HG03575 (cell line): ENCODE data around the gene MMEL1.
"Not testable (repeated sequence)": the region's sequence is repeated elsewhere in the genome, so short reads cannot be mapped to it uniquely, and the experiment has no call there.

Experiments used
- ATAC-seq: cut with Tn5 transposase; IDR thresholded peaks from one replicate; pipeline ENCODE4 v1.9.1; 2021; ENCODE audit not compliant: unreplicated experiment, insufficient number of reproducible peaks, low FRiP score; ENCODE audit errors: extremely low read depth

MMEL1 gene

DNA sequence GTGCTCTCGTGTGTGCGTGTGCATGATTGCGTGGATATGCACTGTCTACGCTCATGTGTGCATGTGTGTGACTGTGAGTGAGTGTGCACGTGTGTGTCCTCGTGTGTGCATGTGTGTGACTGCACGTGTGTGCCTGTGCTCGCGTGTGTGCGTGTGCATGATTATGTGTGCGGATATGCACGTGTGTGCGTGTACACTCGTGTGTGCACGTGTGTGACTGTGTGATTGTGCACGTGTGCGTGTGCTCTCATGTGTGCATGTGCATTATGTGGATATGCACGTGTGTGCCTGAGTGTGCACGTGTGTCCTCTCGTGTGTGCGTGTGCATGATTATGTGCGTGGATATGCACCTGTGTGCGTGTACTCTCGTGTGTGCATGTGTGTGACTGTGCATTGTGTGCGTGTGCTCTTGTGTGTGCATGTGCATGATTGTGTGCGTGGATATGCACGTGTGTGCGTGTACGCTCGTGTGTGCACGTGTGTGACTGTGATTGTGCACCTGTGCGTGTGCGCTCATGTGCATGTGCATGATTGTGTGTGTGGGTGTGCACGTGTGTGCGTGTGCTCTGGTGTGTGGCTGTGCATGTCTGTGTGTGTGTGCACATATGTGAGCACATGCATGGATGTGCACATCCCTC is 2.2 kb downstream of the MMEL1 start:
- ATAC-seq, result no peak

DNA sequence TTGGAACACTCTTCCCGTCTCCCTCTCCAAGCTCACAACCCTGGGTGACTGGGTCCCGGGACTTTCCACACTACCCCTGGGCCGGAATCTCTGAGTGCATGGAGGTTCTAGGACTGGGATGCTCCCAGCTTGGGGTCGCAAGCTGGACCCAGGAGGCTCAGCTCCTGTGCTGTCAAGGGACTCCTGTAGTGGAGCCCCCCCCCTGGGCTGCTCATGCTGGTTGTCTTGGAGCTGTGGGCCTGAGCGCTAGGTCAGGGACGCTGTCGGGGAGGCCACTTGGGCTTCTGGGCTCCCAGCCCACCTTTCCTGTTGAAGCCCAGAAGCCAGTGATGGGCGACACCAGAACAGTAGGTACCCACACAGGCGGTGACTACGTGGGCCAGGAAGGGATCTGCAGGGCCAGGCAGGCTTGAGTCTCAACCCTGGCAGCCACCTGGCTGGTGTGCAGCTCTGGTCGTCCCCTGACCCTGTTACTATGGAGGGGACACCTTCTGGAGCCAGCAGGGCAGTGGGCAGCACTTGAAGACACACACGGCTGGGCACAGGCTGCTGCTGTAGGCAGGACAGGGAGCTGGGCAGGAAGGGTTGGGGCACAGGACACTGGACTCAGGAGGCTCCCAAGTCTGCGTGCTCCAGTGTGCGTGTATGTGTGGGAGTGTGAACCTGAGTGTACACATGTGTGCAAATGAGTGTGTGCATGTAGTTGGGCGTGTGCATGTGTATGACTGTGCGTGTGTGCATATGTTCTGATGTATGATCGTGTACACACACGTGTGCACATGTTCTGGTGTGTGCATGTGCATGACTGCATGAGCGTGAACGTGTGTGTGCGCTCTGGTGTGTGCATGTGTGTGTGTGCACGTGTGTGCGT is 3.0 kb downstream of the MMEL1 start:
- ATAC-seq, result no peak

DNA sequence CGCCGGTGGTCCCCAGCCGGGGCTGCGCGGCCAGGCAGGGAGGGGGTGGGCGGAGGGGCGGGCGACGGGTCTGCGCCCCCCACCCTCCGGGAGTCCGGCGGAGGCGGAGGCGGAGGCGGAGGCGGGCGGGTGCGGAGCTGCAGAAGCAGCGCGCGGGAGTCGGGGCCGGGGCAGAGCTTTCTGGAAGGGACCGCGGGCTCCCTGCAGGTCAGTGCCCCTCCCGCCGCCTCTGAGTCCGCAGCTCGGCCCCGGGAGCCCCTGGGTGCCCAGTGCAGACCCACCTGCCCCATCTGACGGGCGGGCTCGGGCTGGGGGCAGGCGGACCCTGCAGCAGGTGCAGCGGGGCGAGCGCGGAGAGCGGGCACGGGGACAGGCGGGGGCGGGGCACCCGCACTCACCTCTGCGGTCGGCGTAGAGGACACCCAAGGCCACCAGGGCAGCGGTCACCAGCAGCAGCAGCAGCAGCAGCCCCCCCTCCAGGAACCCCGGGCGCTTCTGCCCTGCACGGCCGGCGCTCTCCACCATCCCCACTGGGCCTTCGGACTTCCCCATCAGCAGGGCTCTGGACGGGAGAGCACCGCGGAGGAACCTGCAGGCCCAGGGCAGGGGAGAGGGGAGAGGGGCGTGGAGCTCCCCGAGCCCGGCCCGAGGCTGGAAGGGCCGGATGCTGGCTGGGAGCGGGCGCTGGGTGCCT is 3.7 kb downstream of the MMEL1 start:
- ATAC-seq, result no peak

DNA sequence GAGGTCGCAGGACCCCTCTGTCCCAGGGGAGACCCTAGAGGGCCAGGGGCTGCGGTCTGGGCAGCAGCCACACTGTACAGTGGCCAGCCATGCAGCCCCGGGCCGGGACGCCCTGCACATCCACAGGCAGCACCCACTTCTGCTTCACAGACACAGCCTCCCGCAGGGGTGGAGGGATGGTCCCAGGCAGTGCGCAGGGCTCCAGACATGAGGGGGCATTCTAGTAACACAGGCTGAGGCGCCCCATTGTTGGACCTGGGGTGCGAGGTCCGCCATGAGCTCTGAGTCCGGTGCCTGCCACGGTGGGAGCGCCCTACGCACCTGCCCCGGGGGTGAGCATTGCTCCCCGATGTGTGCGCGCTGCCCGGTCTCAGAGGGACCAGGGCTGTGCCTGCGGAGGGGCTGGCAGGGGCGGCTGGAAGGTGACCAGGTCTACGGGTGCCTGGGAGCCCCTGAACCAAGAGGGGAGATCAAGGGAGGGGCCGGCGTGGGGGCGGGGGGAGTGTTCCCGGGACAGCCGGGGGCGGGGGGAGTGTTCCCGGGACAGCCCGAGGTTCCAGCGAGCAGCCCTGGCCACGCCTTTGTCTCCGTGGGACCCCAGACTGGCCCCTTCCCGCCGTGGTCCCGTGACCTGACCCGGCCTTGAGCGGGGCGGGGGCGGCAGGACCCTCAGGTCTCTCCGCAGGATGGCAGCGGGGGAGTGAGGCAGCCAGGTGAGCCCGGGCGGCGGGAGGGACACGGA is 4.5 kb downstream of the MMEL1 start:
- no peak for ATAC-seq

DNA sequence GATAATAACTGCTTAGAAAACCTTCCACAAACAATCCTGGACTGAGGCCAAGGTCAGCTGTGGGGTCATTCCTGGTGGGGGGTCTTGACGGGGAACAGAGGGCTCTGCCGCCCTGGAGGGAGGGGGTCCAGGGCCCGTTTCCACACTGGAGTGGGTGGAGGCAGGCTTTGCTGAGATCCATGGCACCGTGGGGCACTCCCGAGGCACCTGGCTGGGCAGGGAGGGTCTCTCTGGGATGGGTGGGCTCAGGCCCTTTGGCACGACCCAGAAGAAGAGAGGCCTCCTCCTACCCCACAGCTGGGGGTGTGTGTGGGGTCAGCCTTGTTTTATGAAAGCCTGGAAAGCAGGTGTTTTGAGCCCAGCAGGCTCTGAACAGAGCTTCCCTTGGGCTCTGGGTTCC is 5.1 kb downstream of the MMEL1 start:
- ATAC-seq, result no peak

DNA sequence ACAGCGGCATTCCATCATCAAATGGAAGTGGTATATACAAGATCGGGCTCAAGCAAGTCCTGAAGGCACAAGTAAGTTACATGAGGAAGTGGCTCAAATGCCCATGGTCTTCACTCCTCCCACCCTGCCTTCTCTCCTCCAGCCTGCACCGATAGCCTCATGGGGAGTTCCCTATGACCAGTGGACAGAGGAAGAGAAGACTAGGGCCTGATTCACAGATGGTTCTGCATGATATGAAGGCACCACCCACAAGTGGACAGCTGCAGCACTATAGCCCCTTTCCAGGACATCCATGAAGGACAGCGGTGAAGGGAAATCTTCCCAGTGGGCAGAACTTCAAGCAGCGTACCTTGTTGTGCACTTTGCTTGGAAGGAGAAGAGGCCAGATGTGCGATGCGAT is 7.1 kb downstream of the MMEL1 start:
- ATAC-seq, result not testable (repeated sequence)

DNA sequence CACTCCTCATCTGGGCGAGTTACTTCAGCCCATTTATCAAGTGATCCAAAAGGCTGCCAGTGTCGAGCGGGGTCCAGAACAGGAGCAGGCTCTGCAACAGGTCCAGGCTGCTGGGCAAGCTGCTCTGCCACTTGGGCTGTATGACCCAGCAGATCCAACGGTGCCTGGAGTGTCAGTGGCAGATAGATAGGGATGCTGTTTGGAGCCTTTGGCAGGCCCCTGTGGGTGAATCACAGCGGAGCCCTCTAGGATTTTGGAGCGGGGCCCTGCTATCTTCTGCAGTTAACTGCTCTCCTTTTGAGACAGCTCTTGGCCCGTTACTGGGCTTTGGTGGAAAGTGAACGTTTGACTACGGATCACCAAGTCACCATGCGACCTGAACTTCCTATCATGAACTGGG is 7.5 kb downstream of the MMEL1 start:
- ATAC-seq, result no peak

DNA sequence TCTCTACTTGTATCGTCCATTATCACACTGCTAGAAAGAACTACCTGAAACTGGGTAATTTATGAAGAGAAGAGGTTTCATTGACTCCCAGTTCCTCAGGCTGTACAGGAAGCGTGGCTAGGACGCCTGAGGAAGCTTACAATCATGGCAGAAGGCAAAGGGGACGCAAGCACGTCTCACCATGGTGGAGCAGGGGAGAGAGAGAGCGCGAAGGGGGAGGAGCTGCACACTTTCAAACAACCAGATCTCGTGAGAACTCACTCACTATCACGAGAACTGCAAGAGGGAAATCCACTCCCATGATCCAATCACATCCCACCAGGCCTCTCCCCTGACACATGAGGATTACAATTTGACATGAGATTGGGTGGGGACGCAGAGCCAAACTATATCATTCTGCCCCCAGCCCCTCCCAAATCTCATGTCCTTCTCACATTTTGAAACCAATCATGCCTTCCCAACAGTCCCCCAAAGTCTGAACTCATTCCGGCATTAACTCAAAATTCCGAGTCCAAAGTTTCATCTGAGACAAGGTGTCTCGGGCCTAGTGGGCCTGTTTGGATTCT is 8.0 kb downstream of the MMEL1 start:
- ATAC-seq, result no peak

DNA sequence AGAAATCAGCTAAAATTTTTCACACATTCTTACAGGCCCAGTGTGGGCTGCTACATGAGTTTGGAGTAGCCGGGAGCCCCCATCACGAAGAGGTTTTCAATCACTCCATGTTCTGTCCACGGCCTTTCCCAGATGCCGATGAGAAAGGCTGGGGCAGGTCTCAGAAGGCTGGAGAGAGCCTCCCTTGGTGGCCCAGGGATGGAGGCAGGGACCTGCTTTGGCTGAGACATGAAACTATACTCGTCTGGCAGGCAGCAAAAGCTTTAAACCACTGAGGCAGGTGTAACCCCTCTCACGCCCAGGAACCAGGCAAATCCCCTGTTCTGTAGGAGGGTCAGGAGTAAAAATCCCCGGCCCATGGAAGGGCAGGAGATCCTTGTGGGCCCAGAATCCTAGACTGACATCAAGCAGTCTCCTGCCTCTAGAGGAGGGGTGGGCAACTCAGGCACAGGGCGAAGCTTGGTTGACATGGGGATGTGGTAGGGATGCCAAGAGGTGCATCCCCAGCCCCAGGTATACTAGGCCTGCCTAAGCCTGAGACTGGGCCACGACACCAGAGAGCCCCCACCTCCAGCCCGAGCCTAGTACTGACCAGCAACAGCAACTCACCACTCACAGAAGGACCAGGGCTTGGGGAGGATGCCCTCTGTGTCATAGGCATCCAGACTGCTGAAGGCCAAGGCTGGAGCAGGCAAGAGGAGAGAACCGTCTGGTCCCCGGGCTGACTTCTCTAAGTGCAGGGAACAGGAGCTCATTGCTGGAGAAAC is 9.1 kb downstream of the MMEL1 start:
- no peak for ATAC-seq

DNA sequence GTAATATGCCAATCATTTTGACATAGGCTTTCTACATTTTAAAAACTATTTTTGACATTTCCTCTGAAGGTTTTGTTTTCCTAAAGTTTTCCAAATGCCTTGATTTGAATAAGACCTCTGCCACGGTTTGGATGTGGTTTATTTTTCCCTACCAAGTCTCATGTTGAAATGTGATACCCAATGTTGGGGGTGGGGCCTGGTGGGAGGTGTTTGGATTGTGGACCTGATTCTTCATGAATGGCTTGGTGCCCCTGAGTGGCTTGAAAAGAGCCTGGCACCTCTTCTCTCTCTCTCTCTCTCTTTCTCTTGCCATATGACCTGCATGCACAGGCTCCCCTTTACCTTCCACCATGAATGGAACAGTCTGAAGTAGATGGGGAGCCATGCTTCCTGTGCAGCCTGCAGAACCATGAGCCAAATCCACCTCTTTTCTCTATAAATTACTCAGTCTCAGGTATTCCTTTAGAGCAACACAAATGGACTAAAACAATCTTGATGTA is 14.8 kb downstream of the MMEL1 start:
- no peak for ATAC-seq

DNA sequence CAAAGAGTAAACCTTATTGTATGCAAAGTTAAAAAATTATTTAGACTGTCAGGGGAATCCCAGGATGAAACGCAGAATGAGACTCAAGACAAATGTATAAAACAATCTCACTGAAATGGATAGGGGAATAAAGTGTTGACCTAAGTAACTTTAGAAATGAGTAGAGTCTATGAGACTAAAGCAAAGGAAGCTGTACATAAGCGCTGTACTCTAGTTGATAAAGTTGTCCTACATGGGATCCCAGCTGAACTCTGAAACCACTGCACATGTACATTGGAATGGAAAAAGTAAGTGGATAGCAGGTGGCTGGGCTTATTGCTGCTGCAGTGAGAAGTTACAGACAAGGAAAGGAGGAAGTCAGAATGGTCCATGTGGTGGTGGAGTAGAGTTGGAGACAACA is 18.7 kb downstream of the MMEL1 start:
- ATAC-seq, result no peak

DNA sequence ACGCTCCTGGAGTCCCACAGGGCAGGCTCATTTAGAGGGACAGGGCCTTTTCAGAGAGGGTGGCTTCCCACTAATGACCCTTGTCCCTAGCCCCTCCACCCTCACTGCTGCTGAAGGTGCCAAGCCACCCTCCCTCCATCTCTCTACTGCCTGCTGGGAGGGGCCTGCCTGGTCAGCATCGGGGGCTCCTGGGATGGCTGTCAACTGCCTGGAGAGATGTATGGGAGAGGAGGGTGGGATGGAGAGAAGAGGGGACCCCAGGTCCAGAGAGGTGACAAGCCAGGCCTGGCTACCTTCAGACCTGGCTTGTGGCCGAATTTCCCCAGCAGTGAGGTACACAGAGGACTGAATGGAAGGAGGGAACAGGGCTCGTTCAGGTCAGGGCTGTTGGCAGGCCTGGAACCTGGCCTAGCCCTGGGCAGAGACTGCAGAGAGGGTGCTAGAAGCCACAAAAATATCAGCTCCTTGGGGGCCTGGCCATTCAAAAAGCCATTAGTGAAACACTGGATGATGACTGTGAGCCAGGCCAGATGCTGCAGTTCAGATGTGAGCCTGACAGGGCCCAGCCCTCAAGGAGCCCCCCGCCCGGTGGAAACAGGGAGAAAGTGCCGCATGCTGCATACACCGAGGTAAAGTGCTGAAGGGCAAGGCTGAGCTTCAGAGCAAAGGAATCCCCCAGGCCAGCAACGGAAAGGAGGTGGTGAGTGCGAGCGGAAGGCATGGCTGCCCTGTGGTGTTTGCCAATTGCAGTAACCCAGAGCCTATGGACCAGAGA is 20.0 kb downstream of the MMEL1 start:
- ATAC-seq, result no peak

DNA sequence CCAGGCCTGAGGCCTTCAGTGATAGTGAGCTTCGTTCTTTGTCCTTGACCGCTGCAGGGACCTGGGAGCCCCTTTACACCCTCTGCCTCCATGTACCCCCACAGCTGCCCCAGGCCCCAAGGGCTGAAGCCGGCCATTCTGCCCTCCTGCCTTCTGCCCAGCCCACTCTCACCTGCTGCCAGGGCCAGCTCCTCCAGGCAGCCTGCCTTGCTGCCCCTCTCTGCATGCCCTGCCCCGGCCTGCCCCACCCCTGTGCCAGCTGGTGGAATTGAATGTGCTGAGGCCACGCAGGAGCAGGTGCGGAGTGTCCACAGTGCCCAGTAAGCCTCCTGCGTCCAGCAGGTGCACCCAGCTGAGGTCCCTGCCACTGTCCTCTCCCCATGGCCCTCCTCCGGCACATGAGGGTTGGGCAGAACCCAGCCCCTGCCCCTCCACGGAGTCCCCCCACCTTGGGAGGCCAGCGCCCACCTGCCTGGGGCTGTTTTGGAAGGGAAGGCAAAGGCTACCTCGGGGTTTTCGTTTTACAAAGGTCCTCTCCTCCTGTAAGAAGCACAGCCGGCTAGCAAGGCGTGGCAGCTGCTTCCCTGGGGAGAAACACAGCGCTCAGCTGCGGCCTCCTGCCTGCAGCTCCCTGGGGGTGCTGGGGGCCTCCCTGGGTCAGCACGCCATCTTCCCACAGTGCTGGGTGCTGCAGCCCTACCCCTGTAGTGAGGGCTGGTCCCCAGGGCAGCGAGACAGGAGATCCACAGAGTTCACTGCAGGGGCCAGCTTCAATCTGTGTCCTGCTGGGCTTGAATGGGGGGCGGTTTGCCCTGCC is 21.0 kb downstream of the MMEL1 start:
- no peak for ATAC-seq

DNA sequence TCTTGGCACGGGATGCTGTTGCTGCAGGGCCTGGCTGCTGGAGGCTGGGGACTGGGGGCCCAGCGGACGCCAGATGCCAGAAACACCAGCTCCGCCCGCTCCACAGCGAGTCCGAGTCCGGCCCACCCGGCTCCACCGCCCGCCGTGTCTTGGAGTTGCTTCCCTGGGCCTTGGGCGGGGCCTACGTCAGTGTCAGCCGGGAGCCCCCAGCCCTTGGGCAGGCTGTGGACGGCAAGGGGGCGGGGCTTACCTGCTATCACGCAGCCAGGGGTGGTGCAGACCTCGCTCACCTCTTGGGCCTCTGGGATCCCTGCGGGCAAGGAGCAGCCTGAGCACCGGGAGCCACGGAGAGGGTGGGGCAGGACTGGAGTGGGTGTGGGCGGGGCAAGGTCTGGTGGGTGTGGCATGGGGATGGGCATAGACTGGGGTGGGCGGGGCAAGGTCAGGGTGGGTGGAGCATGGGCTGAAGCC is 21.8 kb downstream of the MMEL1 start:
- ATAC-seq, result no peak

DNA sequence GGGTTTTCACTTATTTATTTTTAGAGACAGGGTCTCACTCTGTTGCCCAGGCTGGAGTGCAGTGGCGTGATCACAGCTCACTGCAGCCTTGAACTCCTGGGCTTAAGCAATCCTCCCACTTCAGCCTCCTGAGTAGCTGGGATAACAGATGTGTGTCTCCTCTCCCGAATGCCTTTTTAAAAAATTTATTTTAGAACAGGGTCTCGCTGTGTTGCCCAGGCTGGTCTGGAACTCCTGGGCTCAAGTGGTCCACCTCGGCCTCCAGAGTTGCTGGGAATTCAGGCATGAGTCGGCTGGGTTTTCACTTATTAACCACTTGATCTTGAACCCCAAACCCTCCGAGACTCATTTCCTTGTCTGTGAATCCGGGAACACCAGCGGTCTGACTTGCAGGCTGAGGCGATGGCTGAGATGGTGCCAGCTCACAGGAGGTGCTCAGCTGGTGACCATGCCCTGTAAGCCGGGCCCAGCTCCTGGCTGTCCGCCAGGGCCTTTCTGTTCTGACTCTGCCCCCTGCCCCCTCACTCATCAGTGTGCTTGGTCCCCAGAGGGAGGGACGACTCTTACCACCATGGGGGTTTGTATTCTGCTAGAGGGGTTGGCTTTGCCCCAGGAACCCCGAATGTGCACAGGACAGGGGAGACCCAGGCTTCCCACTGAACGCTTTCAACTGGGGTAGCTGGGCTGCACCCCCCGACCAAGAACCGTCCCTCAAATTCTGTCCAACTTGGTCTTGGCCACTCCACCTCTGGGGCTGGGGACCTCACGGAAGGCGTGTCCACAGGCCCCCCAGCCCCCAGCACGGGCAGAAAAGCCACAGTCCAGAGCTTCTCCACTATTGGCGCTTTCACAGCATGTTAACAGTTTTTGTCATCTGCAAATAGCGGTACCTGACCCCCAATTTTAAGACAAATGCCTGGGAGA is 22.5 kb downstream of the MMEL1 start:
- ATAC-seq, result no peak
